ENCODE data around the gene CACTIN.
"Not testable (repeated sequence)": the region's sequence is repeated elsewhere in the genome, so short reads cannot be mapped to it uniquely, and the experiment has no call there.

The CACTIN gene

GRCh38 chr19:3628766-3629165, 2.2 kb upstream of the CACTIN start:
- DNase-seq (ENCODE audit: low read depth in 2 of 2): not testable (repeated sequence)

GRCh38 chr19:3627351-3627723, 747 bp upstream of the CACTIN start:
- DNase-seq (ENCODE audit: low read depth in 2 of 2): no peak

- DNase-seq (ENCODE audit: low read depth in 2 of 2): no peak
Measured at GRCh38 chr19:3625996-3626472, 556 bp downstream of the CACTIN start.

GRCh38 chr19:3623716-3624115, 2.9 kb downstream of the CACTIN start:
- DNase-seq (ENCODE audit: low read depth in 2 of 2): no peak

GRCh38 chr19:3622224-3622623, 4.4 kb downstream of the CACTIN start:
- no peak for DNase-seq (ENCODE audit: low read depth in 2 of 2)

GRCh38 chr19:3621689-3622088, 4.9 kb downstream of the CACTIN start:
- no peak for DNase-seq (ENCODE audit: low read depth in 2 of 2)

GRCh38 chr19:3620817-3621547, 5.6 kb downstream of the CACTIN start:
- no peak for DNase-seq (ENCODE audit: low read depth in 2 of 2)

- no peak for DNase-seq (ENCODE audit: low read depth in 2 of 2)
Measured at GRCh38 chr19:3620145-3620816, 6.3 kb downstream of the CACTIN start.

GRCh38 chr19:3619631-3620012, 7.0 kb downstream of the CACTIN start:
- DNase-seq (ENCODE audit: low read depth in 2 of 2): no peak

GRCh38 chr19:3618811-3619630, 7.6 kb downstream of the CACTIN start:
- DNase-seq (ENCODE audit: low read depth in 2 of 2): no peak

- DNase-seq (ENCODE audit: low read depth in 2 of 2): peak in 1 of 2 donors; percentile 28
Measured at GRCh38 chr19:3618144-3618810, 8.3 kb downstream of the CACTIN start.

- DNase-seq (ENCODE audit: low read depth in 2 of 2): no peak
Measured at GRCh38 chr19:3617463-3617862, 9.1 kb downstream of the CACTIN start.

GRCh38 chr19:3615524-3616135, 11.0 kb downstream of the CACTIN start:
- no peak for DNase-seq (ENCODE audit: low read depth in 2 of 2)

- no peak for DNase-seq (ENCODE audit: low read depth in 2 of 2)
Measured at GRCh38 chr19:3614858-3615505, 11.6 kb downstream of the CACTIN start.

- no peak for DNase-seq (ENCODE audit: low read depth in 2 of 2)
Measured at GRCh38 chr19:3613818-3614661, 12.6 kb downstream of the CACTIN start.

GRCh38 chr19:3612901-3613741, 13.5 kb downstream of the CACTIN start:
- no peak for DNase-seq (ENCODE audit: low read depth in 2 of 2)

- DNase-seq (ENCODE audit: low read depth in 2 of 2): no peak
Measured at GRCh38 chr19:3612330-3612729, 14.3 kb downstream of the CACTIN start.

GRCh38 chr19:3611841-3612240, 14.7 kb downstream of the CACTIN start:
- DNase-seq (ENCODE audit: low read depth in 2 of 2): no peak

Measured in stimulated activated CD8-positive, alpha-beta memory T cell treated with anti-CD3 and anti-CD28 coated beads, Interleukin-7, amount 100 ng/mL, for 4 hours (primary cell).